ENCODE data around the gene PER2. TPM values are rescaled to one million over a fixed set of nuclear protein-coding genes. Genes with fewer than 3 reads are reported as not detected.

Gene PER2
- total and polyA plus RNA-seq, 2 of the 13 experiments (the other 11 are each of a cell fraction or from before 2014, with no cell fraction given): 5.1 to 9.4 TPM

DNA sequence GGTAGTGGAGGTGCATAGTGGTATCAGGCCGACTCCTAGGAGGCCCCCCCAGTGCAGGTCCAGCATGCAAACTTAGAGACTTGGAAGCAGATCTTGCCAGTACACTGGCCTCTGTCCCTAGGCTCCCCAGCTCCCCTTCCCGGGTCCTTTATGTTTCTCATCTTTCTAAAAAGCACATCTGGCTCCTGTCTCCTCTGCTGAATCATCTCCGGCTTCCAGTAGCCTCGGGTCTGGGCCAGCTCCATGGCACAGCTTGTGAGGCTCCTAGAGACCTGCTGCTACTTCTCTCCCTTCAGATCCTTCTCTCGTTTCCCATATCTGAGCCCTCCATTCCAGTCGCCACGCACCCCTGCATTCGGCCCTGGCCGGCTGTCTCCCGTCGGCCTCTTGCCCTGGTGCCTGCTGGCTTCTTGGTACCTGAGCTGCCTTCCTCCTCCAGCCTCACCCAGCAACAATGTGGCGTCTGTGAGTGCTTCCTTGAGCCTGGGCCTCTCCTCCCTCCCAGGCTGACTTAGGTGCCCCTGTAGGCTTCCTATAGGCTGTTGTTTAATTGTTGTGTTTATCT, 38.5 kb upstream of the PER2 start:
- DNase-seq (ENCODE audit: low spot score) (no peak), ATAC-seq (no peak), FAIRE-seq (no peak)
- no peak overlapping the region for H2AFZ ChIP-seq (ENCODE audit: low read length)
- TF ChIP-seq, protein P1, sequence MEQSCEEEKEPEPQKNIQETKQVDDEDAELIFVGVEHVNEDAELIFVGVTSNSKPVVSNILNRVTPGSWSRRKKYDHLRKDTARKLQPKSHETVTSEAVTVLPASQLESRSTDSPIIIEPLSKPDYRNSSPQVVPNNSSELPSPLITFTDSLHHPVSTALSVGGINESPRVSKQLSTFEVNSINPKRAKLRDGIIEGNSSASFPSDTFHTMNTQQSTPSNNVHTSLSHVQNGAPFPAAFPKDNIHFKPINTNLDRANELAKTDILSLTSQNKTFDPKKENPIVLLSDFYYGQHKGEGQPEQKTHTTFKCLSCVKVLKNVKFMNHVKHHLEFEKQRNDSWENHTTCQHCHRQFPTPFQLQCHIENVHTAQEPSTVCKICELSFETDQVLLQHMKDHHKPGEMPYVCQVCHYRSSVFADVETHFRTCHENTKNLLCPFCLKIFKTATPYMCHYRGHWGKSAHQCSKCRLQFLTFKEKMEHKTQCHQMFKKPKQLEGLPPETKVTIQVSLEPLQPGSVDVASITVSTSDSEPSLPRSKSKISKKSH (CRISPR knock-in tag; IDR thresholded peaks at IDR 0.05; ENCODE audit: borderline replicate concordance): 0 out of 2 replicates have a peak, but pooled peaks have one; percentile 16
- TF ChIP-seq, protein P2, sequence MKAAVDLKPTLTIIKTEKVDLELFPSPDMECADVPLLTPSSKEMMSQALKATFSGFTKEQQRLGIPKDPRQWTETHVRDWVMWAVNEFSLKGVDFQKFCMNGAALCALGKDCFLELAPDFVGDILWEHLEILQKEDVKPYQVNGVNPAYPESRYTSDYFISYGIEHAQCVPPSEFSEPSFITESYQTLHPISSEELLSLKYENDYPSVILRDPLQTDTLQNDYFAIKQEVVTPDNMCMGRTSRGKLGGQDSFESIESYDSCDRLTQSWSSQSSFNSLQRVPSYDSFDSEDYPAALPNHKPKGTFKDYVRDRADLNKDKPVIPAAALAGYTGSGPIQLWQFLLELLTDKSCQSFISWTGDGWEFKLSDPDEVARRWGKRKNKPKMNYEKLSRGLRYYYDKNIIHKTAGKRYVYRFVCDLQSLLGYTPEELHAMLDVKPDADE (CRISPR knock-in tag; IDR thresholded peaks at IDR 0.05): no peak
- H3K79me2 ChIP-seq (ENCODE audit: insufficient read depth, low read length): no peaks in the 10 kb centered on the region
- H3K4me2 ChIP-seq (ENCODE audit: low read depth, low read length): no peak overlapping the region
- intact Hi-C loops (cut with micrococcal nuclease; ENCODE audit: unreplicated experiment): no loop called here
- POLR2A ChIA-PET: no interaction called here
- no peak overlapping the region for H3K27ac ChIP-seq (ENCODE audit: extremely low read length, insufficient read depth, low read length)
- no peak overlapping the region for H3K4me3 ChIP-seq (replicated peaks in 1 of 3; ENCODE audit: insufficient read depth in 1 of 3, low read depth in 2 of 3, low read length in 3 of 3)
- H3K27me3 ChIP-seq (ENCODE audit: control insufficient read depth in 1 of 2, insufficient read depth in 2 of 2, low read length in 2 of 2): no peaks in the 10 kb centered on the region
- no peaks in the 10 kb centered on the region for H4K20me1 ChIP-seq (ENCODE audit: insufficient read depth, low read length)
- no peaks in the 10 kb centered on the region for H3K9me3 ChIP-seq (ENCODE audit: low read length)
- CTCF ChIA-PET (ENCODE audit: low intra/inter-chr PET ratio, low total read pairs): no interaction called here
- 96% methylated on average over 12 of the region's 12 CpGs for WGBS (ENCODE audit: low lambda C conversion rate)
- peaks cover 5% of the 10 kb centered on the region for H3K4me1 ChIP-seq (ENCODE audit: insufficient read depth, low read length)
- in situ Hi-C loops (cut with HindIII; ENCODE audit: extremely low pct_ligation_motif_present, low pct_unique_long_range_greater_than_20kb): no loop called here
- no peak overlapping the region for H3K9ac ChIP-seq (ENCODE audit: insufficient read depth, low read depth, low read length)
- BruUV-seq (replicated peaks): no TSS peak
- peaks cover 10 to 42% of the 10 kb centered on the region in 2 experiments for H3K36me3 ChIP-seq (replicated peaks in 1 of 2; ENCODE audit: control insufficient read depth in 1 of 2, insufficient read depth in 2 of 2, low read length in 2 of 2)

DNA sequence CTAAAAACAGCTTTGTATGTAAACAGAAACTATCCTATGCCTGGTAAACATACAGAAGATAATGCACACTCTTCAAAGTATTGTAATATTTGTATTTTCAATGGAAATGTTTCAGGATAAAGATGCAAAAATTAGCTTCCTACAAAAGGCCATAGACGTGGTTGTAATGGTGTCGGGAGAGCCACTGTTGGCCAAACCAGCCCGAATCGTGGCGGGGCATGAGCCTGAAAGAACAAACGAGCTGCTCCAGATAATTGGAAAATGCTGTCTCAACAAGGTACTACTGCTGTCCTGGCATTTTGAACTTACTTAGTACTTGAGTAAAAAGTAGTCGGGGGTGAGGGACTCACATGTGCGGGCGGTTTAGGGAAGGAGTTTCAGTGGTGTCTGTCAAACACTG, 37.3 kb upstream of the PER2 start:
- no TSS peak for BruUV-seq (replicated peaks)
- TF ChIP-seq ZNF761 (CRISPR knock-in tag; conservative IDR thresholded peaks at IDR 0.05) (no peak), POLR2AphosphoS5 (IDR thresholded peaks at IDR 0.05; ENCODE audit: low read depth, low read length) (no peak), ADNP (CRISPR knock-in tag; IDR thresholded peaks at IDR 0.05) (no peak), ZNF569 (CRISPR knock-in tag; IDR thresholded peaks at IDR 0.05; ENCODE audit: borderline replicate concordance) (no peak), GABPA (IDR thresholded peaks at IDR 0.05; ENCODE audit: low read depth, low read length) (no peak), GABPA (CRISPR knock-in tag; IDR thresholded peaks at IDR 0.05; ENCODE audit: low read depth) (no peak), YEATS4 (CRISPR knock-in tag; IDR thresholded peaks at IDR 0.05; ENCODE audit: borderline replicate concordance) (no peak), ATM (IDR thresholded peaks at IDR 0.05; ENCODE audit: borderline replicate concordance) (no peak), CENPX (CRISPR knock-in tag; IDR thresholded peaks at IDR 0.05) (no peak), ZNF33B (CRISPR knock-in tag; IDR thresholded peaks at IDR 0.05) (no peak), ZNF547 (CRISPR knock-in tag; IDR thresholded peaks at IDR 0.05) (no peak), THYN1 (CRISPR knock-in tag; IDR thresholded peaks at IDR 0.05; ENCODE audit: borderline replicate concordance, low read depth) (no peak)
- TF ChIP-seq, protein P3, sequence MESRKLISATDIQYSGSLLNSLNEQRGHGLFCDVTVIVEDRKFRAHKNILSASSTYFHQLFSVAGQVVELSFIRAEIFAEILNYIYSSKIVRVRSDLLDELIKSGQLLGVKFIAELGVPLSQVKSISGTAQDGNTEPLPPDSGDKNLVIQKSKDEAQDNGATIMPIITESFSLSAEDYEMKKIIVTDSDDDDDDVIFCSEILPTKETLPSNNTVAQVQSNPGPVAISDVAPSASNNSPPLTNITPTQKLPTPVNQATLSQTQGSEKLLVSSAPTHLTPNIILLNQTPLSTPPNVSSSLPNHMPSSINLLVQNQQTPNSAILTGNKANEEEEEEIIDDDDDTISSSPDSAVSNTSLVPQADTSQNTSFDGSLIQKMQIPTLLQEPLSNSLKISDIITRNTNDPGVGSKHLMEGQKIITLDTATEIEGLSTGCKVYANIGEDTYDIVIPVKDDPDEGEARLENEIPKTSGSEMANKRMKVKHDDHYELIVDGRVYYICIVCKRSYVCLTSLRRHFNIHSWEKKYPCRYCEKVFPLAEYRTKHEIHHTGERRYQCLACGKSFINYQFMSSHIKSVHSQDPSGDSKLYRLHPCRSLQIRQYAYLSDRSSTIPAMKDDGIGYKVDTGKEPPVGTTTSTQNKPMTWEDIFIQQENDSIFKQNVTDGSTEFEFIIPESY (CRISPR knock-in tag; IDR thresholded peaks at IDR 0.05): no peak

More for the DNA sequence above, 37.3 kb upstream of the PER2 start:
- POLR2A ChIA-PET: no interaction called here
- H4K20me1 ChIP-seq (ENCODE audit: insufficient read depth, low read length): no peaks in the 10 kb centered on the region
- no peak overlapping the region for H3K4me2 ChIP-seq (ENCODE audit: low read depth, low read length)
- H3K4me1 ChIP-seq (ENCODE audit: insufficient read depth, low read length): peaks cover 14% of the 10 kb centered on the region
- no peak overlapping the region for H3K4me3 ChIP-seq (replicated peaks in 1 of 3; ENCODE audit: insufficient read depth in 1 of 3, low read depth in 2 of 3, low read length in 3 of 3)
- H3K9ac ChIP-seq (ENCODE audit: insufficient read depth, low read depth, low read length): no peak overlapping the region
- H3K27me3 ChIP-seq (ENCODE audit: control insufficient read depth in 1 of 2, insufficient read depth in 2 of 2, low read length in 2 of 2): no peaks in the 10 kb centered on the region
- in situ Hi-C loops (cut with HindIII; ENCODE audit: extremely low pct_ligation_motif_present, low pct_unique_long_range_greater_than_20kb) (no loop called here), intact Hi-C loops (cut with micrococcal nuclease; ENCODE audit: unreplicated experiment) (no loop called here)
- ATAC-seq (no peak), FAIRE-seq (no peak), DNase-seq (ENCODE audit: low spot score) (no peak)
- no peaks in the 10 kb centered on the region for H3K9me3 ChIP-seq (ENCODE audit: low read length)
- H2AFZ ChIP-seq (ENCODE audit: low read length): no peak overlapping the region
- WGBS (ENCODE audit: low lambda C conversion rate): 93% methylated on average over 9 of the region's 9 CpGs
- peaks cover 6% of the 10 kb centered on the region for H3K79me2 ChIP-seq (ENCODE audit: insufficient read depth, low read length)
- no peak overlapping the region for H3K27ac ChIP-seq (ENCODE audit: extremely low read length, insufficient read depth, low read length)
- H3K36me3 ChIP-seq (replicated peaks in 1 of 2; ENCODE audit: control insufficient read depth in 1 of 2, insufficient read depth in 2 of 2, low read length in 2 of 2): peaks cover 10 to 42% of the 10 kb centered on the region in 2 experiments
- CTCF ChIA-PET (ENCODE audit: low intra/inter-chr PET ratio, low total read pairs): no interaction called here
